HUES6 (cell line): ENCODE results near the gene TRIP10.
"Not testable (repeated sequence)": the region's sequence is repeated elsewhere in the genome, so short reads cannot be mapped to it uniquely, and the experiment has no call there.

Experiments
- H3K27ac ChIP-seq: 2 replicates; pipeline ENCODE4 v1.7.0; 2013; ENCODE audit warnings: low read depth, mild to moderate bottlenecking, low read length, inconsistent platforms
- H3K27me3 ChIP-seq: 2 replicates; pipeline ENCODE4 v1.6.1; 2013; ENCODE audit warnings: low read length; ENCODE audit not compliant: control insufficient read depth, insufficient read depth
- H3K36me3 ChIP-seq: 2 replicates; pipeline ENCODE4 v1.6.1; 2013; ENCODE audit warnings: low read length; ENCODE audit not compliant: control insufficient read depth, insufficient read depth
- H3K4me1 ChIP-seq: 2 replicates; pipeline ENCODE4 v1.6.1; 2013; ENCODE audit warnings: low read length; ENCODE audit not compliant: control insufficient read depth, insufficient read depth
- H3K4me3 ChIP-seq: 2 replicates; pipeline ENCODE4 v1.5.1; 2013; ENCODE audit warnings: low read depth, low read length
- H3K9ac ChIP-seq: one replicate; pipeline ENCODE4 v1.6.1; 2013; ENCODE audit warnings: mild to moderate bottlenecking, low read length
- H3K9me3 ChIP-seq: 2 replicates; pipeline ENCODE4 v1.6.1; 2013; ENCODE audit warnings: low read depth, low read length; ENCODE audit not compliant: control insufficient read depth, insufficient read depth

The TRIP10 gene

DNA sequence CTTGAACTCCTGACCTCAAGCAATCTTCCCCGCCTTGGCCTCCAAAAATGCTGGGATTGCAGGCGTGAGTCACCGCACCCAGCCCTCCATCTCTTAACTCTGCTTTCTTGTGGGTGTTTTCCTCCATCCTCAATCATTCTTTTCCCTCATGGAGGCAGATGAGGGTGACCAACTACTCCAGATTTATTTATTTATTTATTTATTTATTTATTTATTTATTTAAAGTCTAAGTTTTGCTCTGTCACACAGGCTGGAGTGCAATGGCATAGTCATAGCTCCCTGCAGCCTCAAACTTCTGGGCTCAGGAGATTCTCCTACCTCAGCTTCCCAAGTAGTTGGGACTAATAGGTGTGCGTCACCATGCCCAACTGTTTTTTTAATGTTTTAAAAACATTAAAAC is 47.9 kb downstream of the TRIP10 start:
- Histone ChIP-seq H3K9ac (no peak overlapping the region), H3K4me1 (no peaks in the 10 kb centered on the region), H3K4me3 (no peak overlapping the region), H3K27me3 (no peaks in the 10 kb centered on the region), H3K9me3 (peaks cover 13% of the 10 kb centered on the region; the same call in 1 of the 2 replicates), H3K27ac (no peak overlapping the region), H3K36me3 (no peaks in the 10 kb centered on the region)

DNA sequence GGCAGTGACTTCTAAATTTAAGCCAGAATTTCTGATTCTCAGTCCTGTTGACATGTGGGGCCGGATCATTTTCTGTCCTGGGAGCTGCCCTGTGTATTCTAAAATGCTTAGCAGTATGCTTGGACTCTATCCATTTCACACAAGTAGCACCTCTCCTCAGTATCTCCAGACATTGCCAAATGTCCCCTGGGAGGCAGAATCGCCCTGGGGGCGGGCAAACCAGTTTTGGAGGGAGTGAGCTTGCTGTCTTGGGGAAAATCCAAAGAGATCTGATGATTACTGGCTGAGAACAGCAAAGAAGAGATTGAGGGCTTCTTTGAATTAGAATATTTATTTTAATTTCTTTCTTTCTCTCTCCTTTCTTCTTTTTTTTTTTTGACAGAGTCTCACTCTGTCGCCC is 49.4 kb downstream of the TRIP10 start:
- no peak overlapping the region for H3K9ac ChIP-seq

DNA sequence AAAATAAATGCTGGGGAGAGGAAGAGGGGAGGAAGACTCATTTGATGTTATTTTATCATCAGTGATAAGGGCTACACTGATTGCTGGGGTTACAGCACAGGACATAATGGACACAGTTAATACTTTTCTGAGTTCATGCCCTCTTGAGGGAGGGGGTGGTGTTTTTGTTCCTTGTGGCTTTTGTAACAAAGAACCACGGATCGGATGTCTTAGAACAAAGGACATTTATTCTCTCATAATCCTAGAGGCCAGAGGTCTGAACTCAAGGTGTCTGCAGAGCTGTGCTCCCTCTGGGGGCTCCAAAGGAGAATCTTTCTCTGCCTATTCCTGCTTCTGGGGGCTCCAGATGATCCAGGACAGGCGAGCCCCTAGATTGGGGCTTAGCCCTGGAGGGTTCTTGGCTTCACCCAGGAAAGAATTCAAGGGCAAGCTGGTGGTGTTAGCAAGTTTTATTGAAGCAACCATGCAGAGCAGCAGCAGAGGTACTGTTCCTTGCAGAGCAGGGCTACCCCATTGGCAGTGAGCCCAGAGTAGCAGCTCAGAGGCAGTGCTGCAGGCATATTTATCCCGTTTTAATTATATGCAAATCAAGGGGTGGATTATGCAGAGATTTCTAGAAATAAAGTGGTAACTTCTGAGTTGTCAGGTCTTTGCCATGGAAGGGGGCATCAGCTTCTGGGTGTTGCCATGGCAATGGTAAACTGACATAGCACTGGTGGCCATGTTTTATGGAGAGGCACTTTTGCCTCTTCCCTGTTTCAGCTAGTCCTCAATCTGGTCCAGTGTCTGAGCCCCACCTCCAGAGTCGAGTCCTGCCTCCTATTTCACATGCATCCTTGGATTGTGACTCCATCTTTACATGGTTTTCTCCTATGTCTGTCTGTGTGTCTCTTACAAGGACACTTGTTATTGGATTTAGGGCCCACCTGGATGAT is 51.0 kb downstream of the TRIP10 start:
- Histone ChIP-seq H3K4me3 (no peak overlapping the region), H3K27ac (no peak overlapping the region), H3K36me3 (no peaks in the 10 kb centered on the region), H3K9me3 (peaks cover 27% of the 10 kb centered on the region), H3K4me1 (no peaks in the 10 kb centered on the region), H3K9ac (no peak overlapping the region), H3K27me3 (no peaks in the 10 kb centered on the region)

More for the DNA sequence above, 49.4 kb downstream of the TRIP10 start:
- H3K27me3 ChIP-seq = no peaks in the 10 kb centered on the region
- H3K36me3 ChIP-seq = no peaks in the 10 kb centered on the region
- no peaks in the 10 kb centered on the region for H3K4me1 ChIP-seq
- no peak overlapping the region for H3K27ac ChIP-seq
- H3K9me3 ChIP-seq = peaks cover 14% of the 10 kb centered on the region
- H3K4me3 ChIP-seq = no peak overlapping the region

DNA sequence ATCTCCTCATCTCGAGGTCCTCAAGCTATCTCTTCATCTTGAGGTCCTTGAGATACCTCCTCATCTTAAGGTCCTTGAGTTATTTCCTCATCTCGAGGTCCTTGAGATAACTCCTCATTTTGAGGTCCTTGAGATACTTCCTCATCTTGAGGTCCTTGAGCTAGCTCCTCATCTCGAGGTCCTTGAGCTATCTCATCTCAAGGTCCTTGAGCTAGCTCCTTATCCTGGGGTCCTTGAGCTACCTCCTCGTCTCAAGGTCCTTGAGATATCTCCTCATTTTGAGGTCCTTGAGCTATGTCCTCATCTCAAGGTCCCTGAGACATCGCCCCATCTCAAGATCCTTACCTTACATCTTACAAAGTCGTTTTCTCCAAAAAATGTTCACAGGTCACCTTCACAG is 51.8 kb downstream of the TRIP10 start:
- no peak overlapping the region for H3K27ac ChIP-seq
- no peak overlapping the region for H3K9ac ChIP-seq
- no peaks in the 10 kb centered on the region for H3K36me3 ChIP-seq
- H3K9me3 ChIP-seq = peaks cover 29% of the 10 kb centered on the region
- no peaks in the 10 kb centered on the region for H3K27me3 ChIP-seq
- H3K4me3 ChIP-seq = no peak overlapping the region
- H3K4me1 ChIP-seq = no peaks in the 10 kb centered on the region

DNA sequence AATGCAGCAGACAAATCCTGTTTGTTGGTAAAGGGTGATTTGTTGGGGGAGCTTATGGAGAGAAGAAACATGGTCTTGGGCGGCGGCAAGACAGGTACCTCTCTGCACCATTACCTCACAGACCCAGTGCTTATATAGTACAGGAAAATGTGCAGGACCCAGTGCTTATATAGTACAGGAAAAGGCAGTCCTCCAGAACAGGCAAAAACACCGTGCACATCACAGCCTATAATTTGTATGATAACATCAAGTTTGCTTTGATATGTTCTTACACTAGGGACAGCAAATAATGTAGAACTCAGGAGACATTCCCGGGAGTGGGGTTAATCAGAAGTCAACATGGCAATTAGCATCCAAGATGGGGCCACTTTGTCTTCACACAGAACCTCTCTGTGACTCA is 53.9 kb downstream of the TRIP10 start:
- no peak overlapping the region for H3K27ac ChIP-seq

DNA sequence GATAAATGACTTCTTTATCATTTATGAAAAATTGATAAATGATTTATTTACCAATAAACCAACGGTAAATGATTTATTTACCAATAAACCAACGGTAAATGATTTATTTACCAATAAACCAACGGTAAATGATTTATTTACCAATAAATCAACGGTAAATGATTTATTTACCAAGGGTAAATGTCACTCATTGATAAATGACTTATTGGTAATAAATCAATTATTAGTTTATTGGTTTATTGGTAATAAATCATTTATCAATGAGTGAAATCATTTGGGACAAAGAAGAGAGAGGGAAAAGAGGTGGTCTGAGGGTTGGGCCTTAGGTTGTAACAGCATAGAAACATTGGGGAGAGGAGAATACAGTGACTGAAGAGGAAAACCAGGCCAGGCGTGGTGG is 54.5 kb downstream of the TRIP10 start:
- H3K4me3 ChIP-seq = no peak overlapping the region
- H3K27me3 ChIP-seq = no peaks in the 10 kb centered on the region
- H3K9ac ChIP-seq = no peak overlapping the region
- peaks cover 30% of the 10 kb centered on the region for H3K9me3 ChIP-seq
- H3K27ac ChIP-seq = no peak overlapping the region
- H3K4me1 ChIP-seq = no peaks in the 10 kb centered on the region
- H3K36me3 ChIP-seq = no peaks in the 10 kb centered on the region

More for the DNA sequence above, 53.9 kb downstream of the TRIP10 start:
- Histone ChIP-seq H3K27me3 (no peaks in the 10 kb centered on the region), H3K4me1 (no peaks in the 10 kb centered on the region), H3K9me3 (peaks cover 30% of the 10 kb centered on the region), H3K36me3 (no peaks in the 10 kb centered on the region), H3K9ac (no peak overlapping the region), H3K4me3 (no peak overlapping the region)

DNA sequence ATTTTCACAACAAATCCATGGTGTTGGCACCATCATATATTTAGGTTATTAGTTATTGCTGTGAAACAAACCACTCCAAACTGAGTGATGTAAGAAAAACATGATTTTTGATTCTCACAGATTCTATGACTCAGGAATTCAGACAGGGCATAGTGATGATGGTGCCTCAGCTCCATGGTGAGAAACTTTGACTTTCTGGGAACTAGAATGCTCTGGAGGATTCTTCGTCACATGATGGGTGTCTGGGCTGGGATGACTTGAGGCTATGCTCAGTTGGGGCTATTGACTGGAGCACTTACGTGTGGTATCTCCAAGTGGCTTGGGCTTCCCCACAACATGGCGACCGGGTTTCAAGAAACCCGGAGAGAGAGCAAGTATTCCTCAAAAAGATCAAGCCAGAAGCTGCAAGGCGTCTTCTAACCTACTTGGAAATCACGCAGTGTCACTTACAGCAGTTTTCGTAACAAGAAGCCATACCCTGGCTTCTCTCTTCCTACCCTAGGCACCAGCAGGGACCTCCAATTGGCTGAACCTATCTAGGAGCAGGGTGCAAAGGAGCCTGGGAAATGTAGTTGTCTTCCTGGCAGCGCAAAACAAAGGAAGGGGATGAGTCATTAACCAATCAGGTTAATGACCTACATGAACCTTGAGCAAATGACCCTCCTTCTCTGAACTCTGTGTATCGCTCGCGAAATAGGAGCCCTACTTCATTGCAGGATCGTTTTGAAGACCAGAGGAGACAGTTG is 55.4 kb downstream of the TRIP10 start:
- no peak overlapping the region for H3K27ac ChIP-seq
- no peaks in the 10 kb centered on the region for H3K4me1 ChIP-seq
- no peak overlapping the region for H3K4me3 ChIP-seq
- H3K9me3 ChIP-seq = peaks cover 30% of the 10 kb centered on the region
- H3K36me3 ChIP-seq = no peaks in the 10 kb centered on the region
- no peaks in the 10 kb centered on the region for H3K27me3 ChIP-seq
- no peak overlapping the region for H3K9ac ChIP-seq

DNA sequence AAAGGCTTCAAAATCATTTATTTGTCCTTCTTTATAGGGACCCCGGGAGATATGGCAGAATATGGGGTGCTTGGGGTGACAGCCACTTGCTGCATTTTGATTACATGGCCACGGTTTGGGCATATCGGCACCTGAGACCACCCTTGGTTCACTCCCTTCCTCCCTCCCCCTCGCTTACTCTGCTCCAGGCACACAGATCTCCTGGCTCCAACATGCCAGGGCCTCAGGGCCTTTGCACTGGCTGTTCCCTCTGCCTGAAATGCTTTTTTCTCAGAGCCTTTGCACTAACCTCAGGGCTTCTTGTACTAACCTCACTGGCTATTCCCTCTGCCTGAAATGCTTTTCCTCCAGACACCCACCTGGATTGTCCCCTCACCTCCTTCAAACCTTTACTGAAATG is 56.8 kb downstream of the TRIP10 start:
- no peaks in the 10 kb centered on the region for H3K36me3 ChIP-seq
- no peak overlapping the region for H3K4me3 ChIP-seq
- H3K27ac ChIP-seq = no peak overlapping the region
- peaks cover 17% of the 10 kb centered on the region for H3K9me3 ChIP-seq
- no peak overlapping the region for H3K9ac ChIP-seq
- peaks cover 6% of the 10 kb centered on the region for H3K4me1 ChIP-seq
- no peaks in the 10 kb centered on the region for H3K27me3 ChIP-seq

DNA sequence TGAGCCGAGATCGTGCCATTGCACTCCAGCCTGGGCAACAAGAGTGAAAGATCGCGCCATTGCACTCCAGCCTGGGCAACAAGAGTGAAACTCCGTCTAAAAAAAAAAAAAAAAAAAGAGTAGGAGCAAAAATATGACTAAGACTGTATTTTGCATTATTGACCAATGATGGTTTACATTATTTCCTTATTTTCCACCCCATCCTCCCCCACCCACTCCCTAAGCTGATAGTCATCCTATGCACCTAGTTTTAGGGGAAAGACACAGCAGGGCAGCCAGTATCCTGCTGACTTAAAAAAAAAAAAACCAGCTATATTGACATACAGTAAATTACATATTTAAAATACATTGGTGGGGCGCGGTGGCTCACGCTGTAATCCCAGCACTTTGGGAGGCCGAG is 58.2 kb downstream of the TRIP10 start:
- Histone ChIP-seq H3K27me3 (no peaks in the 10 kb centered on the region), H3K9ac (no peak overlapping the region), H3K36me3 (no peaks in the 10 kb centered on the region), H3K4me3 (no peak overlapping the region), H3K9me3 (peaks cover 16% of the 10 kb centered on the region), H3K27ac (no peak overlapping the region), H3K4me1 (peaks cover 17% of the 10 kb centered on the region)

DNA sequence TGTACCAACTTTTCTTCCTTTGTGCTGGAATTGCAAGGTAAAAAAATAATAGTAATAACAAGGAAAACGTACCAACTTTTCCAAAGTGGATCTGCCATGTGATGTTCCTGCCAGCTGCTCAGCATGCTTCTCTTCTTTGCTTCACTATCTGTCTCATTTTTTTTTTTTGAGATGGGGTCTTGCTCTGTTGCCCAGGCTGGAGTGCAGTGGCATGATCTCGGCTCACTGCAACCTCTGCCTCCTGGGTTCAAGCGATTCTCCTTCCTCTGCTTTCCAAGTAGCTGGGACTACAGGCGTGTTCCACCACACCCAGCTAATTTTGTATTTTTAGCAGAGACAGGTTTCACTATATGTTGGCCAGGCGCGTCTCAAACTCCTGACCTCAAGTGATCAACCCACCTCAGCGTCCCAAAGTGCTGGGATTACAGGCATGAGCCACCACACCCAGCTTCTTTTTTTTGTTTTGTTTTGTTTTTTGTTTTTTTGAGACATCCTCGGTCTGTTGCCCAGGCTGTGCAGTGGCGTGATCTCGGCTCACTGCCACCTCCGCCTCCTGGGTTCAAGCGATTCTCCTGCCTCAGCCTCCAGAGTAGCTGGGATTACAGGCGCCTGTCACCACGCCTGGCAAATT is 60.8 kb downstream of the TRIP10 start:
- H3K27ac ChIP-seq, H3K4me3 ChIP-seq, H3K9me3 ChIP-seq, H3K27me3 ChIP-seq, H3K36me3 ChIP-seq, H3K9ac ChIP-seq: not testable (repeated sequence)
- peaks cover 17% of the 10 kb centered on the region for H3K4me1 ChIP-seq
